ENCODE results near the gene MAN1C1.

Gene MAN1C1

GRCh38 chr1:25653558-25653957 lies 37.0 kb downstream of the MAN1C1 start:
- TF ChIP-seq EP300 (IDR thresholded peaks at IDR 0.05; ENCODE audit: borderline replicate concordance): no peak
- no peak for TF ChIP-seq FOXM1 (IDR thresholded peaks at IDR 0.05; ENCODE audit: borderline replicate concordance, low read depth)
- no peak for TF ChIP-seq CREB1 (IDR thresholded peaks at IDR 0.05; ENCODE audit: low read depth)
- no peak for TF ChIP-seq CEBPB (IDR thresholded peaks at IDR 0.05)
- no peak for TF ChIP-seq TEAD4 (IDR thresholded peaks at IDR 0.05)
- TF ChIP-seq TAF1 (IDR thresholded peaks at IDR 0.05; ENCODE audit: low read depth): no peak
- TF ChIP-seq ZBTB7A (IDR thresholded peaks at IDR 0.05; ENCODE audit: low read depth): no peak
- no peak for TF ChIP-seq EGR1 (IDR thresholded peaks at IDR 0.05)
- no peak for TF ChIP-seq MAX (IDR thresholded peaks at IDR 0.05)
- TF ChIP-seq USF1 (IDR thresholded peaks at IDR 0.05): no peak
- TF ChIP-seq RAD21 (IDR thresholded peaks at IDR 0.05; ENCODE audit: low read depth): no peak
- TF ChIP-seq NFIC (IDR thresholded peaks at IDR 0.05): no peak
- no peak for TF ChIP-seq TCF12 (IDR thresholded peaks at IDR 0.05; ENCODE audit: low read depth)
- TF ChIP-seq YY1 (IDR thresholded peaks at IDR 0.05; ENCODE audit: low read depth): no peak
- no peak for TF ChIP-seq REST (IDR thresholded peaks at IDR 0.05; ENCODE audit: low read depth)

GRCh38 chr1:25654109-25654660 lies 37.6 kb downstream of the MAN1C1 start:
- TF ChIP-seq YY1 (IDR thresholded peaks at IDR 0.05; ENCODE audit: low read depth): no peak
- TF ChIP-seq REST (IDR thresholded peaks at IDR 0.05; ENCODE audit: low read depth): no peak
- TF ChIP-seq USF1 (IDR thresholded peaks at IDR 0.05): no peak
- TF ChIP-seq TCF12 (IDR thresholded peaks at IDR 0.05; ENCODE audit: low read depth): no peak
- no peak for TF ChIP-seq MAX (IDR thresholded peaks at IDR 0.05)
- TF ChIP-seq TEAD4 (IDR thresholded peaks at IDR 0.05): no peak
- TF ChIP-seq CEBPB (IDR thresholded peaks at IDR 0.05): no peak
- no peak for TF ChIP-seq NFIC (IDR thresholded peaks at IDR 0.05)
- no peak for TF ChIP-seq CREB1 (IDR thresholded peaks at IDR 0.05; ENCODE audit: low read depth)
- TF ChIP-seq FOXM1 (IDR thresholded peaks at IDR 0.05; ENCODE audit: borderline replicate concordance, low read depth): no peak
- TF ChIP-seq EP300 (IDR thresholded peaks at IDR 0.05; ENCODE audit: borderline replicate concordance): no peak

GRCh38 chr1:25657121-25657882 lies 40.7 kb downstream of the MAN1C1 start:
- TF ChIP-seq TCF12 (IDR thresholded peaks at IDR 0.05; ENCODE audit: low read depth) (no peak), ZBTB7A (IDR thresholded peaks at IDR 0.05; ENCODE audit: low read depth) (no peak), USF1 (IDR thresholded peaks at IDR 0.05) (no peak), MAX (IDR thresholded peaks at IDR 0.05) (no peak), TAF1 (IDR thresholded peaks at IDR 0.05; ENCODE audit: low read depth) (no peak), REST (IDR thresholded peaks at IDR 0.05; ENCODE audit: low read depth) (no peak), EGR1 (IDR thresholded peaks at IDR 0.05) (no peak), FOXM1 (IDR thresholded peaks at IDR 0.05; ENCODE audit: borderline replicate concordance, low read depth) (no peak), YY1 (IDR thresholded peaks at IDR 0.05; ENCODE audit: low read depth) (no peak), EP300 (IDR thresholded peaks at IDR 0.05; ENCODE audit: borderline replicate concordance) (no peak), TEAD4 (IDR thresholded peaks at IDR 0.05) (no peak), RAD21 (IDR thresholded peaks at IDR 0.05; ENCODE audit: low read depth) (no peak), CEBPB (IDR thresholded peaks at IDR 0.05) (no peak)
